Metanephros (tissue), 1 donor: Measurements from ENCODE around the gene UNKL. TPM values are rescaled to one million over a fixed set of nuclear protein-coding genes. Genes with fewer than 3 reads are reported as not detected.

ENCODE experiments used
- total RNA-seq: library from RNA; depleted of rRNA; stranded (reverse); fragments of >200 nt; gene quantifications from one replicate; pipeline ENCODE4 v1.2.3, GENCODE V29; 2014

The UNKL gene
- 43.6 TPM for total RNA-seq

GRCh38 chr16:1414532-1415260 lies at the start of gene UNKL:
UNKL (minus strand) TSS chr16:1414704; CDS start chr16:1414691, 13 bp downstream.

GRCh38 chr16:1443980-1444729 lies 29.7 kb upstream of the UNKL start, which contains the start of gene CCDC154:
CCDC154 (minus strand) TSS chr16:1444556; CDS start chr16:1444322, 234 bp downstream.

GRCh38 chr16:1430759-1431496 lies 16.4 kb upstream of the UNKL start, which contains the start of gene PERCC1:
PERCC1 (plus strand) TSS chr16:1431078; CDS start chr16:1432594, 1,516 bp downstream.

GRCh38 chr16:1351582-1352362 lies 62.7 kb downstream of the UNKL start, which contains the start of the genes GNPTG and TSR3:
GNPTG (plus strand) TSS chr16:1351931; CDS start chr16:1351966, 35 bp downstream.
TSR3 (minus strand) TSS chr16:1351878; CDS start chr16:1351804, 74 bp downstream.

GRCh38 chr16:1333149-1333812 lies 81.2 kb downstream of the UNKL start, which contains the start of gene BAIAP3:
BAIAP3 (plus strand) TSS chr16:1333645; CDS start chr16:1338550, 4,905 bp downstream.

Other genes with a start within 250 kb of the UNKL start
- gene TPSG1, start 189.4 kb downstream of the UNKL start, total RNA-seq = not detected
- 0.47 TPM for gene TPSB2, start 184.5 kb downstream of the UNKL start, total RNA-seq
- gene TPSAB1, start 174.0 kb downstream of the UNKL start, total RNA-seq = 0.99 TPM
- not detected for gene TPSD1, start 158.6 kb downstream of the UNKL start, total RNA-seq
- 72.6 TPM for gene UBE2I, start 105.1 kb downstream of the UNKL start, total RNA-seq
- 12.2 TPM for gene BAIAP3, start 81.1 kb downstream of the UNKL start, total RNA-seq
- gene TSR3, start 62.8 kb downstream of the UNKL start, total RNA-seq = 50.7 TPM
- gene GNPTG, start 62.8 kb downstream of the UNKL start, total RNA-seq = 50.2 TPM
- gene UQCC4, start 6.0 kb upstream of the UNKL start, total RNA-seq = 12.5 TPM
- not detected for gene PERCC1, start 16.4 kb upstream of the UNKL start, total RNA-seq
- 2.2 TPM for gene CCDC154, start 29.9 kb upstream of the UNKL start, total RNA-seq
- gene CLCN7, start 60.3 kb upstream of the UNKL start, total RNA-seq = 107 TPM
- 0.18 TPM for gene PTX4, start 74.2 kb upstream of the UNKL start, total RNA-seq
- gene TELO2, start 78.7 kb upstream of the UNKL start, total RNA-seq = 48.3 TPM
- 27.7 TPM for gene TMEM204, start 119.0 kb upstream of the UNKL start, total RNA-seq
- gene IFT140, start 197.4 kb upstream of the UNKL start, total RNA-seq = 68.0 TPM
- gene CRAMP1, start 197.7 kb upstream of the UNKL start, total RNA-seq = 17.2 TPM